Gastroesophageal sphincter (tissue), 4 donors: ENCODE results near the gene RAF1. TPM values are rescaled to one million over a fixed set of nuclear protein-coding genes. Genes with fewer than 3 reads are reported as not detected.
"Not testable (repeated sequence)": the region's sequence is repeated elsewhere in the genome, so short reads cannot be mapped to it uniquely, and the experiment has no call there.

Experiments
- ATAC-seq: fragments of 150-250 bp; one replicate; pipeline ENCODE4 v1.9.1; 2016; ENCODE audit warnings: mild to moderate bottlenecking, moderate library complexity
- H3K27ac ChIP-seq, 4 donors: fragments of 200-600 bp; sonication (generic) in 3 of 4; 1 replicate in 3 of 4; 2 replicates in 1 of 4; pipeline ENCODE4 v1.5.1; 2016 to 2019
- H3K27me3 ChIP-seq: fragments of 200-600 bp; sonication (generic); one replicate; pipeline ENCODE4 v1.5.1; 2019
- H3K36me3 ChIP-seq, 2 donors: fragments of 200-600 bp; sonication (generic); one replicate each; pipeline ENCODE4 v1.5.1; 2019; ENCODE audit warnings: control low read depth in 1 of 2
- H3K4me1 ChIP-seq, 3 donors: fragments of 200-600 bp; sonication (generic); 1 replicate in 2 of 3; 2 replicates in 1 of 3; pipeline ENCODE4 v1.5.1; 2016 to 2019; ENCODE audit warnings: control low read depth in 2 of 3
- H3K4me3 ChIP-seq, 2 donors: fragments of 200-600 bp; sonication (generic); one replicate each; pipeline ENCODE4 v1.5.1; 2019; ENCODE audit warnings: mild to moderate bottlenecking in 1 of 2, moderate library complexity in 1 of 2
- H3K9me3 ChIP-seq, 3 donors: fragments of 200-600 bp; sonication (generic); one replicate each; pipeline ENCODE4 v1.5.1; 2017 to 2019; ENCODE audit warnings: control low read depth in 2 of 3
- CTCF ChIP-seq, 4 experiments: fragments of 200-600 bp in 2 of 4; fragments of 450-650 bp in 2 of 4; sonication (generic) in 1 of 4; IDR thresholded peaks; one replicate each; pipeline ENCODE4 v1.5.1; 2017 to 2019; ENCODE audit warnings: antibody characterized with exemption in 4 of 4, mild to moderate bottlenecking in 2 of 4, moderate library complexity in 2 of 4
- EP300 ChIP-seq: sonication (generic); formaldehyde crosslinking; IDR thresholded peaks from one replicate; pipeline ENCODE4 v1.6.1; 2017; ENCODE audit warnings: antibody characterized with exemption, mild to moderate bottlenecking
- POLR2A ChIP-seq, 2 donors: fragments of 450-650 bp; IDR thresholded peaks; one replicate each; pipeline ENCODE4 v1.6.1; 2017; ENCODE audit warnings: antibody characterized with exemption in 2 of 2, mild to moderate bottlenecking in 2 of 2, moderate library complexity in 1 of 2
- POLR2AphosphoS5 ChIP-seq: sonication (generic); formaldehyde crosslinking; IDR thresholded peaks from one replicate; pipeline ENCODE4 v1.6.1; 2017; ENCODE audit warnings: antibody characterized with exemption
- WGBS, 2 donors: methylation state at CpG; one replicate each; pipeline ENCODE4 v1.1.5; 2018; ENCODE audit warnings: low coverage in 1 of 2; 5-methylcytosine and 5-hydroxymethylcytosine counted together
- small RNA-seq, 4 donors: library from RNA; depleted of rRNA; stranded (forward); fragments of <200 nt; gene quantifications; one replicate each; pipeline ENCODE3, GENCODE V24; 2016
- total RNA-seq, 4 donors: library from RNA; depleted of rRNA; stranded (reverse); fragments of >200 nt; gene quantifications; one replicate each; pipeline ENCODE4 v1.1.0, GENCODE V29; 2016

RAF1 gene
- total RNA-seq, 4 donors from 2014 or later = 115 to 146 (median 130) TPM

GRCh38 chr3:12544652-12545472 lies 119.1 kb downstream of the RAF1 start:
- no peaks in the 10 kb centered on the region for H3K4me1 ChIP-seq

GRCh38 chr3:12543497-12543896 lies 120.4 kb downstream of the RAF1 start:
- H3K4me3 ChIP-seq, H3K27ac ChIP-seq, H3K4me1 ChIP-seq, H3K27me3 ChIP-seq, ATAC-seq, H3K9me3 ChIP-seq: not testable (repeated sequence)
- 75 to 80% methylated on average over 4 to 8 of the region's 12 CpGs for WGBS, 2 donors
- H3K36me3 ChIP-seq = peaks cover 0 to 23% of the 10 kb centered on the region in 2 donors

More at GRCh38 chr3:12544652-12545472, 119.1 kb downstream of the RAF1 start:
- Histone ChIP-seq H3K4me3 (no peak overlapping the region), H3K27ac (no peak overlapping the region), H3K27me3 (peaks cover 4% of the 10 kb centered on the region), H3K9me3 (no peaks in the 10 kb centered on the region), H3K36me3 (peaks cover 0 to 11% of the 10 kb centered on the region in 2 donors)
- 52 to 56% methylated on average over 10 to 11 of the region's 11 CpGs for WGBS, 2 donors
- TF ChIP-seq POLR2A (IDR thresholded peaks at IDR 0.05) = no peak
- no peak for TF ChIP-seq EP300
- TF ChIP-seq POLR2AphosphoS5 = no peak
- no peak for TF ChIP-seq CTCF (IDR thresholded peaks at IDR 0.05)
- no peak for ATAC-seq

- Histone ChIP-seq H3K4me3 (no peak overlapping the region), H3K36me3 (peaks cover 0 to 23% of the 10 kb centered on the region in 2 donors), H3K27ac (no peak overlapping the region), H3K27me3 (no peaks in the 10 kb centered on the region), H3K4me1 (no peaks in the 10 kb centered on the region), H3K9me3 (no peaks in the 10 kb centered on the region)
- ATAC-seq = no peak
- TF ChIP-seq CTCF (IDR thresholded peaks at IDR 0.05) (peak in 1 of 4 experiments; percentile 29), EP300 (no peak)
- WGBS, 2 donors = 71 to 83% methylated on average over 1 to 2 of the region's 8 CpGs
Observed at GRCh38 chr3:12541625-12542024, 122.3 kb downstream of the RAF1 start.

- H3K27ac ChIP-seq = no peak overlapping the region
- 54 to 82% methylated on average over 2 to 5 of the region's 6 CpGs for WGBS, 2 donors
- H3K4me1 ChIP-seq = no peaks in the 10 kb centered on the region
- no peak overlapping the region for H3K4me3 ChIP-seq
- H3K27me3 ChIP-seq = no peaks in the 10 kb centered on the region
- H3K9me3 ChIP-seq = no peaks in the 10 kb centered on the region
- H3K36me3 ChIP-seq = peaks cover 0 to 48% of the 10 kb centered on the region in 2 donors
- TF ChIP-seq POLR2A (IDR thresholded peaks at IDR 0.05) = no peak
- TF ChIP-seq CTCF (IDR thresholded peaks at IDR 0.05) = peak in 1 of 4 experiments; percentile 9
- no peak for ATAC-seq
Observed at GRCh38 chr3:12536423-12536822, 127.5 kb downstream of the RAF1 start.

Small RNAs within 50 kb of the gene (small RNA-seq; reads per million reads assigned to genes)
- gene CRIP1P1 (0 reads per million in 4 donors), gene RF00017 (0 reads per million in 4 donors)

Other genes starting within 250 kb of the RAF1 start
- 10 to 100 TPM; 16.1 to 26.7 (median 21.4) TPM for gene TSEN2, start 179.6 kb downstream of the RAF1 start, total RNA-seq
- gene MKRN2OS, start 118.6 kb downstream of the RAF1 start, total RNA-seq = 1 to 10 TPM in 1 of 4 donors, not detected in 3; 1.3 TPM
- gene MKRN2, start 107.0 kb downstream of the RAF1 start, total RNA-seq = 10 to 100 TPM; 37.0 to 50.4 (median 38.3) TPM
- 1 to 10 TPM in 1 of 4 donors, not detected in 3; 3.0 TPM for gene TMEM40, start 95.1 kb upstream of the RAF1 start, total RNA-seq
- gene CAND2, start 132.6 kb upstream of the RAF1 start, total RNA-seq = 10 to 100 TPM; 11.5 to 29.9 (median 19.4) TPM
- gene RPL32, start 177.4 kb upstream of the RAF1 start, total RNA-seq = 100 to 1,000 TPM; 679 to 924 (median 775) TPM